IMR-90 (cell line): ENCODE data around the gene SLC25A19. TPM values are rescaled to one million over a fixed set of nuclear protein-coding genes. Genes with fewer than 3 reads are reported as not detected.

Source experiments
- ATAC-seq: fragments of 200-7000 bp; cut with Tn5 transposase; 2 replicates; pipeline ENCODE4 v1.9.1; 2020; ENCODE audit warnings: low read depth, mild to moderate bottlenecking, moderate library complexity
- BruUV-seq: library from RNA; stranded (reverse); fragments of 400-500 nt; replicated peaks from 2 replicates; lab custom pipeline; 2021; lab: Mats Ljungman, UMichigan
- CTCF ChIA-PET: fragments of 300-600 bp; formaldehyde crosslinking; extraction: SDS; loops from one replicate; lab custom pipeline; 2021; ENCODE audit warnings: antibody characterized with exemption; lab: Yijun Ruan, JAX
- POLR2A ChIA-PET: fragments of 300-600 bp; sonication (Branson Sonifier 250); formaldehyde crosslinking; loops from one replicate; lab custom pipeline; 2022; ENCODE audit warnings: antibody characterized with exemption; ENCODE audit not compliant: unreplicated experiment; lab: Charles Lee
- DNase-seq: peaks from one replicate; pipeline ENCODE4 v3.0.0; 2013
- H2AFZ ChIP-seq: replicated peaks from 2 replicates; pipeline ENCODE3; 2013; ENCODE audit warnings: low read length, mild to moderate bottlenecking; ENCODE audit not compliant: poor library complexity
- H2AK5ac ChIP-seq: 2 replicates; pipeline ENCODE4 v1.6.1; 2013; ENCODE audit warnings: low read depth, low read length, inconsistent platforms
- H2AK9ac ChIP-seq: replicated peaks from 2 replicates; pipeline ENCODE3; 2013; ENCODE audit warnings: mild to moderate bottlenecking, low read depth, low read length, moderate library complexity; ENCODE audit not compliant: poor library complexity
- H2BK120ac ChIP-seq: 2 replicates; pipeline ENCODE4 v1.6.1; 2013; ENCODE audit warnings: low read depth, low read length, inconsistent platforms
- H2BK15ac ChIP-seq: 3 replicates; pipeline ENCODE4 v1.6.1; 2013; ENCODE audit warnings: low read depth, low read length, inconsistent platforms
- H2BK20ac ChIP-seq: 2 replicates; pipeline ENCODE4 v1.6.1; 2013; ENCODE audit warnings: low read depth, mild to moderate bottlenecking, inconsistent platforms, low read length, moderate library complexity
- H2BK5ac ChIP-seq: 2 replicates; pipeline ENCODE4 v1.6.1; 2013; ENCODE audit warnings: mild to moderate bottlenecking, low read depth, low read length, inconsistent platforms; ENCODE audit not compliant: poor library complexity, severe bottlenecking
- H3K14ac ChIP-seq: replicated peaks from 2 replicates; pipeline ENCODE4 v1.6.1; 2013; ENCODE audit warnings: low read depth, low read length, inconsistent platforms
- H3K18ac ChIP-seq: 2 replicates; pipeline ENCODE4 v1.6.1; 2013; ENCODE audit warnings: low read depth, low read length, control low read depth
- H3K23ac ChIP-seq: 2 replicates; pipeline ENCODE4 v1.6.1; 2013; ENCODE audit warnings: low read depth, low read length, inconsistent platforms
- H3K27ac ChIP-seq: 2 replicates; pipeline ENCODE4 v1.5.1; 2013; ENCODE audit warnings: mild to moderate bottlenecking, control low read depth, low read length; ENCODE audit not compliant: insufficient read depth
- H3K27me3 ChIP-seq: 2 replicates; pipeline ENCODE4 v1.6.1; 2013; ENCODE audit warnings: low read length; ENCODE audit not compliant: control insufficient read depth, insufficient read depth
- H3K36me3 ChIP-seq: 2 replicates; pipeline ENCODE4 v1.6.1; 2013; ENCODE audit warnings: low read length, mixed read lengths; ENCODE audit not compliant: control insufficient read depth, insufficient read depth
- H3K4ac ChIP-seq: 2 replicates; pipeline ENCODE4 v1.6.1; 2013; ENCODE audit warnings: low read depth, low read length, inconsistent platforms
- H3K4me1 ChIP-seq: 2 replicates; pipeline ENCODE4 v1.6.1; 2013; ENCODE audit warnings: low read length, mixed read lengths; ENCODE audit not compliant: control insufficient read depth, insufficient read depth
- H3K4me2 ChIP-seq: 2 replicates; pipeline ENCODE4 v1.6.1; 2013; ENCODE audit warnings: low read depth, mild to moderate bottlenecking, control low read depth, low read length, moderate library complexity
- H3K4me3 ChIP-seq: 2 replicates; pipeline ENCODE4 v1.5.1; 2013; ENCODE audit warnings: low read depth, mild to moderate bottlenecking, control low read depth, low read length, moderate library complexity; ENCODE audit not compliant: insufficient read depth
- H3K56ac ChIP-seq: 2 replicates; pipeline ENCODE4 v1.6.1; 2013; ENCODE audit warnings: low read length, inconsistent platforms; ENCODE audit not compliant: insufficient read depth; ENCODE audit errors: extremely low read depth
- H3K79me1 ChIP-seq, 2 experiments: 2 replicates each; pipeline ENCODE4 v1.6.1; 2013; ENCODE audit warnings: low read length in 2 of 2, inconsistent platforms in 1 of 2, low read depth in 1 of 2
- H3K9ac ChIP-seq: 2 replicates; pipeline ENCODE4 v1.6.1; 2013; ENCODE audit warnings: low read depth, low read length, control low read depth
- H3K9me1 ChIP-seq: 2 replicates; pipeline ENCODE4 v1.6.1; 2013; ENCODE audit warnings: low read length, inconsistent platforms; ENCODE audit not compliant: insufficient read depth
- H3K9me3 ChIP-seq: 2 replicates; pipeline ENCODE4 v1.6.1; 2013; ENCODE audit warnings: low read length; ENCODE audit not compliant: control insufficient read depth, insufficient read depth
- H4K20me1 ChIP-seq: 2 replicates; pipeline ENCODE4 v1.6.1; 2013; ENCODE audit warnings: low read length, inconsistent platforms; ENCODE audit not compliant: insufficient read depth
- H4K5ac ChIP-seq: 2 replicates; pipeline ENCODE4 v1.6.1; 2013; ENCODE audit warnings: mild to moderate bottlenecking, low read depth, low read length, control low read depth
- H4K8ac ChIP-seq, 2 experiments: 2 replicates each; pipeline ENCODE4 v1.6.1; 2013; ENCODE audit warnings: low read depth in 2 of 2, low read length in 2 of 2, control low read depth in 1 of 2, inconsistent platforms in 1 of 2
- H4K91ac ChIP-seq: 2 replicates; pipeline ENCODE4 v1.6.1; 2013; ENCODE audit warnings: low read depth, low read length, inconsistent platforms; ENCODE audit not compliant: insufficient read depth
- BHLHE40 ChIP-seq: fragments of 150-350 bp; IDR thresholded peaks from 2 replicates; pipeline ENCODE4 v1.6.1; 2016; ENCODE audit warnings: mild to moderate bottlenecking, low read depth, low read length
- WGBS, 2 experiments: methylation state at CpG; one replicate each; pipeline versions ENCODE4 v1.1.5 to v1.1.7; 2013; ENCODE audit warnings: missing lambda C conversion rate in 2 of 2; ENCODE audit not compliant: insufficient read length in 1 of 2; ENCODE audit errors: extremely low coverage in 2 of 2; 5-methylcytosine and 5-hydroxymethylcytosine counted together
- dilution Hi-C: fragments of 300-500 bp; cut with HindIII; formaldehyde crosslinking; loops from one replicate; pipeline ENCODE4 v1.14.3; 2018; ENCODE audit warnings: low sequenced_read_pairs; ENCODE audit not compliant: unreplicated experiment
- in situ Hi-C: fragments of 300-500 bp; cut with MboI; formaldehyde crosslinking; loops from 3 replicates; pipeline ENCODE4 v1.14.3; 2019; ENCODE audit warnings: low sequenced_read_pairs, inconsistent platforms, mixed read lengths
- intact Hi-C: fragments of 100-400 bp; cut with micrococcal nuclease; formaldehyde crosslinking; loops from 2 replicates; pipeline ENCODE4 v1.10.0; 2022
- polyA plus RNA-seq, 3 experiments: library from polyadenylated mRNA; depleted of rRNA; stranded (reverse); fragments of >200 nt; gene quantifications; 2 replicates each; pipeline ENCODE4 v1.2.3, GENCODE V29; 2012; ENCODE audit warnings: low replicate concordance in 1 of 3
- total RNA-seq: library from RNA; depleted of rRNA; stranded (reverse); fragments of >200 nt; gene quantifications from 2 replicates; pipeline ENCODE4 v1.2.3, GENCODE V29; 2012

The SLC25A19 gene
- total and polyA plus RNA-seq, 2 of the 4 experiments (the other 2 are of a cell fraction), result 9.1 to 9.2 TPM

DNA sequence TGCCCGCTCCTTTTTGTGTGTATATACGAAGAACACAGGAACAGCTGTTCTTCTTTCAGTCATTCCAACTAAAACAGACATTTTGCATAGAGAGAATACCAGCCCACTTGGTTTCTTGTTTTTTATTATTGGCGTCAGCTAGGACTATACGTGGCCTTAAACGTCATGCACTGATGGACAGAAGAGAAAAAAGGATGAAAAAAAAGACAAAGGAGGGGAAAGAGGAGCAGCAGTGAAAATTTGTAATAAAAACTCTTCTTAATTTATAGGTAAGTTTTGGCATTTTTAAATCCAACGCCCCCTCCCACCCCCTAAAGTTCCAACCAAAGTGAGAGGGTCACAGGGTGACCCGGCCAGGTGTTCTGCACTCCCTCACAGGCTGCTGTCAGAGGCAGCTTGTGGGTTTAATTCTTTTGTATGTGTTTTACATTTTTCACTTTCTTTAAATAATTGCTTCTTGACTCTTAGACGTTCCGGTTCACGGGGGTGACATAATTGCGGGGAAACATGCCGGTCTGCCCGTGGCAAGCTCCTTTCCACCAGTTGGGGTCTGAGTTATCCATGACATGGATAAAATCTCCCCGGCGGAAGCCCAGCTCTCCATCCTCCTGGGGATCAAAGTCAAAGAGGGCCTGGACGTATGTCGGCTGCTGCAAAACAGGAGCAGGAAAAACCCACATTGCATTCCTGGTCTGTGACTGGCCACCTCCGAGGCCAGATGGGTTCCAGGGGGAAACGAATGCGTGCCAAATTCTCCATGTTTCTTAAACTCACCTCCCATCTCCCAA lies 30.9 kb upstream of the SLC25A19 start:
- Histone ChIP-seq H4K8ac (no peak overlapping the region), H4K5ac (no peak overlapping the region), H3K4me2 (no peak overlapping the region), H2BK120ac (no peak overlapping the region), H3K9me1 (peaks cover 4% of the 10 kb centered on the region), H3K56ac (no peak overlapping the region), H2BK15ac (no peak overlapping the region), H2BK5ac (no peak overlapping the region), H3K36me3 (peaks cover 31% of the 10 kb centered on the region), H3K9me3 (no peaks in the 10 kb centered on the region), H2AK5ac (no peak overlapping the region), H3K4me1 (peaks cover 7% of the 10 kb centered on the region; the same call in 1 of the 2 replicates), H3K27me3 (no peaks in the 10 kb centered on the region), H3K27ac (no peak overlapping the region), H4K20me1 (peaks cover 14% of the 10 kb centered on the region; the same call in 1 of the 2 replicates), H3K79me1 (peaks cover 3 to 39% of the 10 kb centered on the region in 2 experiments; a peak in 3 of 4 replicates), H4K91ac (no peak overlapping the region), H3K23ac (no peak overlapping the region), H2AK9ac (no peak overlapping the region), H2AFZ (no peak overlapping the region), H3K9ac (no peak overlapping the region), H2BK20ac (no peak overlapping the region), H3K4ac (no peak overlapping the region), H3K4me3 (no peak overlapping the region), H3K14ac (no peak overlapping the region), H3K18ac (no peak overlapping the region)
- DNase-seq (peak; percentile 76), ATAC-seq (peak; percentile 42; the same call in 1 of the 2 replicates)
- intact Hi-C loops, result no loop called here
- dilution Hi-C loops, result no loop called here
- CTCF ChIA-PET, result interaction anchor here (0.6 to 0.8 kb wide), 2 partner anchors 41 to 84 kb away, joined by 3 read pairs; no protein-coding TSS in a partner anchor
- in situ Hi-C loops, result loop anchor here (5.0 kb wide), 1 partner anchor 92 kb away; no protein-coding TSS in a partner anchor
- POLR2A ChIA-PET, result no interaction called here
- TSS peak; percentile 74 for BruUV-seq
- no peak for TF ChIP-seq BHLHE40
- WGBS, 2 experiments, result 48% methylated on average over 4 of the region's 20 CpGs; no CpG with 5 or more reads in 1 of the 2 experiments
